Mesothelial cell of epicardium (in vitro differentiated cells): Measurements from ENCODE around the gene CDH13. TPM values are rescaled to one million over a fixed set of nuclear protein-coding genes. Genes with fewer than 3 reads are reported as not detected.

Experiments used
- DNase-seq, 2 experiments: peaks; one replicate each; pipeline ENCODE4 v3.0.0; 2021; ENCODE audit warnings: low spot score in 2 of 2; ENCODE audit not compliant: unreplicated experiment in 2 of 2
- H3K27ac Mint-ChIP-seq: 2 replicates; pipeline ENCODE4 v1.8.0; 2021; ENCODE audit warnings: mixed read lengths
- H3K27me3 Mint-ChIP-seq: 2 replicates; pipeline ENCODE4 v1.8.0; 2021; ENCODE audit warnings: low read depth, mixed read lengths
- H3K36me3 Mint-ChIP-seq: 2 replicates; pipeline ENCODE4 v1.8.0; 2021; ENCODE audit warnings: mixed read lengths
- H3K4me1 Mint-ChIP-seq: 2 replicates; pipeline ENCODE4 v1.8.0; 2021; ENCODE audit warnings: mixed read lengths
- H3K4me3 Mint-ChIP-seq: 2 replicates; pipeline ENCODE4 v1.8.0; 2021; ENCODE audit warnings: mild to moderate bottlenecking, moderate library complexity, mixed read lengths
- H3K9me3 Mint-ChIP-seq: 2 replicates; pipeline ENCODE4 v1.8.0; 2021; ENCODE audit warnings: mixed read lengths
- total RNA-seq: library from RNA; stranded (reverse); gene quantifications from 3 replicates; pipeline ENCODE4 v1.2.1, GENCODE V29; 2021
- TF ChIP-seq, protein P1 (sequence below): fragments of 200-600 bp; sonication (generic); IDR thresholded peaks from one replicate; pipeline ENCODE4 v1.5.0; 2021; ENCODE audit warnings: antibody characterized with exemption; ENCODE audit not compliant: unreplicated experiment

Gene CDH13
- total RNA-seq, 1 donor from 2014 or later = 0.80 TPM

DNA sequence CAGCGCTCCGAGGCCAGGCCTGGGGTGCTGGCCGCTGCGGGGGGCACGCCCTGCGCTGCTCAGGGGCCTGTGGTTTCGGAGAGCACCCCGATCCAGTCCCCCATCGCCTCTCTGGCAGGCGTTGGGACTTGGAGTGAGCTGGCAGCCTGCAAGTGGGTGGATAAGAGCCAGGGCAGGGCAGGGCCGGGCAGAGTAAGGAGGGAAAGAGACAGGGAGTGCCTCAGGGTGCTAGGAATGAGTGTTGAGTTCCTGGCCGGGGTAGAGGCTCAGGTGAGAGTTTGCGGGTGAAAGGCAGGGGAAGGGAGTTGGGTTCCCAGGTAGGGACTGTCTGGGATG lies 1.3 kb downstream of the CDH13 start:
- Mint-ChIP-seq H3K9me3 (no peaks in the 10 kb centered on the region), H3K27ac (no peak overlapping the region), H3K36me3 (no peaks in the 10 kb centered on the region), H3K4me3 (peak overlapping the region; percentile 44), H3K4me1 (peaks cover 23% of the 10 kb centered on the region), H3K27me3 (peaks cover 76% of the 10 kb centered on the region)
- no peak for DNase-seq
- TF ChIP-seq, protein P1, sequence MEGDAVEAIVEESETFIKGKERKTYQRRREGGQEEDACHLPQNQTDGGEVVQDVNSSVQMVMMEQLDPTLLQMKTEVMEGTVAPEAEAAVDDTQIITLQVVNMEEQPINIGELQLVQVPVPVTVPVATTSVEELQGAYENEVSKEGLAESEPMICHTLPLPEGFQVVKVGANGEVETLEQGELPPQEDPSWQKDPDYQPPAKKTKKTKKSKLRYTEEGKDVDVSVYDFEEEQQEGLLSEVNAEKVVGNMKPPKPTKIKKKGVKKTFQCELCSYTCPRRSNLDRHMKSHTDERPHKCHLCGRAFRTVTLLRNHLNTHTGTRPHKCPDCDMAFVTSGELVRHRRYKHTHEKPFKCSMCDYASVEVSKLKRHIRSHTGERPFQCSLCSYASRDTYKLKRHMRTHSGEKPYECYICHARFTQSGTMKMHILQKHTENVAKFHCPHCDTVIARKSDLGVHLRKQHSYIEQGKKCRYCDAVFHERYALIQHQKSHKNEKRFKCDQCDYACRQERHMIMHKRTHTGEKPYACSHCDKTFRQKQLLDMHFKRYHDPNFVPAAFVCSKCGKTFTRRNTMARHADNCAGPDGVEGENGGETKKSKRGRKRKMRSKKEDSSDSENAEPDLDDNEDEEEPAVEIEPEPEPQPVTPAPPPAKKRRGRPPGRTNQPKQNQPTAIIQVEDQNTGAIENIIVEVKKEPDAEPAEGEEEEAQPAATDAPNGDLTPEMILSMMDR = no peak

DNA sequence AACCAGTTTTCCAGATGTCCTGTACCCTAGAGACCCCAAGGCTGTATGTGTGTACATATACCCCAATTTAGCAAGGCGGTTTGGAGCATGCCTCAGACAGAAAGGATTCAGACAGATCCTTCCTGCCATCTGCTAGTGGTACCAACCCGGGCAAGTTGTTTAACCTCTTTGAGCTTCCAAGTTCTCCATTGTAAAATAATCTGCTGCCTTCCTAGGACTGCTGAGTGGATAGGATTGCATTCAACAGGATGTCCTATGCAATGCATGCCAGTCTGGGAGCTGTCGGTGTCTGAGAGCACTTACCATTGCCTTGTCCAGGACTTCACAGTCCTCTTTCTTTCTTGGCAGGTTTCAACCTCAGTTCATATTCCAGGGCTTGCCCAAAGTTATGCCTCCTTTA lies 1.9 kb downstream of the CDH13 start:
- Mint-ChIP-seq H3K9me3 (no peaks in the 10 kb centered on the region), H3K4me1 (peaks cover 25% of the 10 kb centered on the region), H3K36me3 (no peaks in the 10 kb centered on the region), H3K27me3 (peaks cover 69% of the 10 kb centered on the region), H3K27ac (no peak overlapping the region), H3K4me3 (peak overlapping the region; percentile 46)
- no peak for DNase-seq
- TF ChIP-seq, protein P1 = no peak

DNA sequence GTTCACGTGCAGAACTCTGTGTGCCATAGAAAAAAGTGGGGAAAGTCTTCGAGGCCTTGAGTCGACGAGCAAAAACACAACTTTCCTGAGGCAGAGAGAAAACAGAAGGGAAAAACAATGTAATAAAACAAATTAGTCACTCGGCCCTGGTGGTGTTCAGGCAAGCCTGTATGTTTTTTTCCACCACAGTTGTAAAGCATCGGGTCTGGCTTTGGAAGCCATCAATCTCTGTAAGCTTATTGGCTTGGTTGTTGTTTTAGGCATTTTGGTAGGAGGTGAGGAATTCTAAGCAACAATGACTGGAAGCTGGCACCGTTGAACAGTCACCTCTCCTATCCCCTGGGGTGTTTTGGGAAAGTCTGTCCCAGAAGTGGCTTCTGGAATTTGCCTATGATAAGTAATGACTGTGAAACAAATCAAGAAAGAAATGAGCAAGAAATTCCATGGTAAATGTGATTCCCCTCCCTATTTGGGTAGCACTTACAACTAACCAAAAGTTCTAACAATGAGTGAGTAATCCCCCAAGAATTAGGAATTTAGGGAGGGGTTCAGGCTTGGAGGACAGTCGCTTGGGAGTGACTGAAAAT lies 2.8 kb downstream of the CDH13 start:
- H3K9me3 Mint-ChIP-seq = no peaks in the 10 kb centered on the region
- H3K36me3 Mint-ChIP-seq = no peaks in the 10 kb centered on the region
- H3K4me3 Mint-ChIP-seq = no peak overlapping the region
- no peak for DNase-seq
- TF ChIP-seq, protein P1 = no peak
- peaks cover 31% of the 10 kb centered on the region for H3K4me1 Mint-ChIP-seq
- H3K27ac Mint-ChIP-seq = no peak overlapping the region
- peaks cover 61% of the 10 kb centered on the region for H3K27me3 Mint-ChIP-seq

DNA sequence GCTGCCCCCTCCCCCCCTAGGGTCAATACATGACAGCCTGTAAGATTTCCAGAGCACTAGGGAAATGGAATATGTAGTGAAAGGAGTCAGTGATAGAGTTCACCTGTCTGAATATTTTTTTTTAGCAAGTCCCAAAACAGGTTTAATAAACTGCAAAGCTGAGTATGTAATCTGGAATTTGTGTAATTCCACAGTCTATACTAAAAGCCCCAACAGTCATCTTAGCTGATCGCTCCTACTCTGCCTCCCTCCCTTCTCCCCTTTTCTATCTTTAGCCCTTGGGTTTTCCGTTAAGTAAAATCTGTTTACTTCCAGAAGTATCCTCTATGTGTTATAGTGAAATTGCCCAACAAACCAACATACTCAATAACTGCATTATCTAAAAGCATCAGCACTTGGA lies 3.5 kb downstream of the CDH13 start:
- TF ChIP-seq, protein P1 = no peak
- H3K9me3 Mint-ChIP-seq = no peaks in the 10 kb centered on the region
- no peak for DNase-seq
- H3K4me3 Mint-ChIP-seq = no peak overlapping the region
- no peaks in the 10 kb centered on the region for H3K36me3 Mint-ChIP-seq
- no peak overlapping the region for H3K27ac Mint-ChIP-seq
- H3K4me1 Mint-ChIP-seq = peaks cover 31% of the 10 kb centered on the region
- H3K27me3 Mint-ChIP-seq = peaks cover 54% of the 10 kb centered on the region

DNA sequence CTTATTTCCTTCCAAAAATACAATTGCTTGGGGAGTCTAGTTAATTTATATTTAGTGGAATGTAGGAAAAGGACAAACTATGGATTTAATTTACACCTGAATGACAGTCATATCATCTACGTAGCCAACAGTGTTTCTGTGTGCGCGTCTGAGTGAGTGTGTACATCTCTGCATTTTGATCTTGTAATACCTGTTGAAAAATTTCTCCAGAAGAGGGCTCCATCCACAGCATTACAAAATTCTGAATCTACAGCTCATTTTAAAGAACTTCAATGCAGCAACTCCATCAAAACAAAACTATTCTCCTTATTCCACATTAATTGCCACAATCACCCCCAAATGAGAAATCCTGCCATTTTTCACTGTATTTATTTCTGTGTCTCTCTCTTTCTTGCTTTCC lies 3.9 kb downstream of the CDH13 start:
- Mint-ChIP-seq H3K27ac (no peak overlapping the region), H3K36me3 (no peaks in the 10 kb centered on the region), H3K9me3 (no peaks in the 10 kb centered on the region), H3K4me1 (peaks cover 31% of the 10 kb centered on the region), H3K4me3 (no peak overlapping the region), H3K27me3 (peaks cover 49% of the 10 kb centered on the region)
- no peak for DNase-seq
- TF ChIP-seq, protein P1 = no peak
